Measurements from ENCODE around the gene RPL4. TPM values are rescaled to one million over a fixed set of nuclear protein-coding genes. Genes with fewer than 3 reads are reported as not detected.

RPL4 gene
- total and polyA plus RNA-seq, 2 donors from 2014 or later, result 1,774 to 2,001 TPM

DNA sequence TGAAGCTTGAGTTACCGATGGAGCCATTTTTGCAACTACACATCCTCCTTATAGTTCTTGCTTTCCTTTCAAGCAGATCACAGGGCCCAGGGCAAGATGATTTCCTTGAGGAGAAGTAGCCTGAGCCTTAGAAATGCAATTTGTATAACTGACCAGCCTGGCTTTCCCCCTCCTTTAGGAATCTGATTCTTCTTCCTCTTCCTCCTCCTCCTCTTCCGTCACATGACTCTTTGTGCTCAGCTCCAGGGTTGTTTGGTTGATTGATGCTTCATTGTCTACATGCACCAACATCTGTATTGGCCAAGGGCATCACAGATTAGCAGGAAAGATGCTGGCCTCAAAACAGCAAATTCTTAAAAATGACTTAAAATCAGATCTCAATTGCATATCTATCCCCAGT is 10.4 kb downstream of the RPL4 start:
- intact Hi-C loops (cut with DNase I), result no loop called here
- Histone ChIP-seq H3K36me3 (ENCODE audit: control insufficient read depth in 2 of 3, insufficient read depth in 3 of 3, low read length in 3 of 3) (peaks cover 12 to 36% (median 14%) of the 10 kb centered on the region in 3 donors), H3K4me1 (ENCODE audit: control insufficient read depth in 2 of 3, insufficient read depth in 2 of 3, low read depth in 1 of 3, low read length in 3 of 3) (peaks cover 0 to 14% (median 10%) of the 10 kb centered on the region in 3 donors), H3K9me3 (ENCODE audit: control insufficient read depth in 2 of 3, insufficient read depth in 1 of 3, low read length in 3 of 3) (no peaks in the 10 kb centered on the region), H3K9ac (ENCODE audit: low read length in 3 of 3) (no peak overlapping the region), H3K27ac (ENCODE audit: low read depth in 2 of 2, low read length in 2 of 2) (no peak overlapping the region), H3K4me3 (ENCODE audit: low read length in 3 of 3) (no peak overlapping the region), H3K27me3 (ENCODE audit: control insufficient read depth, insufficient read depth, low read length) (no peaks in the 10 kb centered on the region)
- no peak for DNase-seq
- TF ChIP-seq, protein P1, sequence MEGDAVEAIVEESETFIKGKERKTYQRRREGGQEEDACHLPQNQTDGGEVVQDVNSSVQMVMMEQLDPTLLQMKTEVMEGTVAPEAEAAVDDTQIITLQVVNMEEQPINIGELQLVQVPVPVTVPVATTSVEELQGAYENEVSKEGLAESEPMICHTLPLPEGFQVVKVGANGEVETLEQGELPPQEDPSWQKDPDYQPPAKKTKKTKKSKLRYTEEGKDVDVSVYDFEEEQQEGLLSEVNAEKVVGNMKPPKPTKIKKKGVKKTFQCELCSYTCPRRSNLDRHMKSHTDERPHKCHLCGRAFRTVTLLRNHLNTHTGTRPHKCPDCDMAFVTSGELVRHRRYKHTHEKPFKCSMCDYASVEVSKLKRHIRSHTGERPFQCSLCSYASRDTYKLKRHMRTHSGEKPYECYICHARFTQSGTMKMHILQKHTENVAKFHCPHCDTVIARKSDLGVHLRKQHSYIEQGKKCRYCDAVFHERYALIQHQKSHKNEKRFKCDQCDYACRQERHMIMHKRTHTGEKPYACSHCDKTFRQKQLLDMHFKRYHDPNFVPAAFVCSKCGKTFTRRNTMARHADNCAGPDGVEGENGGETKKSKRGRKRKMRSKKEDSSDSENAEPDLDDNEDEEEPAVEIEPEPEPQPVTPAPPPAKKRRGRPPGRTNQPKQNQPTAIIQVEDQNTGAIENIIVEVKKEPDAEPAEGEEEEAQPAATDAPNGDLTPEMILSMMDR (IDR thresholded peaks at IDR 0.05; ENCODE audit: borderline replicate concordance, extremely low read depth, insufficient read depth), result no peak
- FAIRE-seq, result no peak

DNA sequence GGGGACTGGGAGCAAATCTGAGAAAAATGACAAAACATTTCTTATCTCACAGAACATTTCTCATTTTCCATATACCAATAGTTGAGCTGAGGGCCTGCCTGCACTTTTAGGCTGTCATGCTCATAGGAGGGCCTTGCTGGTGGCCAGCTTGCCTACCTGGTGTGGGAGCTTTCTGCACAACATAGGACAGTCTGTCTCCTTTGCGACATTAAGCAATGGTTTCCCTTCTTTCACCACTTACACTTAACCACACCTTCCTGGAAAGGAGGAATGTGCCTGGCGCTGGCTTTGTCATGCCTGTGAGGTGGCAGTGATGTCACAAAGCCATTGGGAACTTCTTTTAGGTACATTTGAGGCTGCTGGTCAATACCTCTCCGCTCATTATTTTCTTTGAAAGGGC is 12.8 kb downstream of the RPL4 start:
- no peak for FAIRE-seq
- no peak overlapping the region for H3K9ac ChIP-seq (ENCODE audit: low read length in 3 of 3)
- peaks cover 10 to 26% (median 13%) of the 10 kb centered on the region in 3 donors for H3K36me3 ChIP-seq (ENCODE audit: control insufficient read depth in 2 of 3, insufficient read depth in 3 of 3, low read length in 3 of 3)
- H3K9me3 ChIP-seq (ENCODE audit: control insufficient read depth in 2 of 3, insufficient read depth in 1 of 3, low read length in 3 of 3), result no peaks in the 10 kb centered on the region
- TF ChIP-seq, protein P1 (IDR thresholded peaks at IDR 0.05; ENCODE audit: borderline replicate concordance, extremely low read depth, insufficient read depth), result no peak
- no peak overlapping the region for H3K27ac ChIP-seq (ENCODE audit: low read depth in 2 of 2, low read length in 2 of 2)
- H3K27me3 ChIP-seq (ENCODE audit: control insufficient read depth, insufficient read depth, low read length), result no peaks in the 10 kb centered on the region
- no peak for DNase-seq
- peaks cover 0 to 6% (median 4%) of the 10 kb centered on the region in 3 donors for H3K4me1 ChIP-seq (ENCODE audit: control insufficient read depth in 2 of 3, insufficient read depth in 2 of 3, low read depth in 1 of 3, low read length in 3 of 3)
- H3K4me3 ChIP-seq (ENCODE audit: low read length in 3 of 3), result no peak overlapping the region
- intact Hi-C loops (cut with DNase I), result no loop called here

DNA sequence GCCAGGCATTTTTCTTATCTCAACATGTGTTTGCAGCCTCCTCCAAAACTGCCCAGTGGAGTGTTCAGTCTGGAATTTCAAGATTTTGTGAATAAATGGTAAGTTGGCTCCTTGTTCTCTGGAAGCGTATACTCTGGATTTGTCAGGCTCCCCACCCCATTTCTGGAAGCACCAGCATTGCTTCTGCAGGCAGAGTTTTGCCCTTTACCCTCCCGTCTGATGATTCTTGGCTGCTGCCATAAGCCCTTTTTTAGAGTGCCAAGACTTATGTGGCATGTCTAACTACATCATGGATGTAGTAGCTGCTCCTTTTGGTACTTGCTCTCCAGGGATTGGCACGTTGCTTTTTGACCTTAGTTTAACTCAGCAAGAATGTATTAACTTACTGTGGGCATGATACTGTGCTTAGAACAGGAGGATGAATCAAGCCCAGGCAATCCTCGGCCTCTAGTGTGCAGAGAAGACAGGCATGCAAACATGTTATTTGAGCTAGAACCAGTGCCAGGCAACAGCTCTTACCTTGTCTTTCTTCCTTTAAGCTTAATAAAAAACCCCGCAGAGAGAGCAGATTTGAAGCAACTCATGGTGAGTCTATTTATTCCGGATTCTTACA is 15.4 kb downstream of the RPL4 start:
- TF ChIP-seq, protein P1 (IDR thresholded peaks at IDR 0.05; ENCODE audit: borderline replicate concordance, extremely low read depth, insufficient read depth), result no peak
- peaks cover 0 to 4% (median 4%) of the 10 kb centered on the region in 3 donors for H3K4me1 ChIP-seq (ENCODE audit: control insufficient read depth in 2 of 3, insufficient read depth in 2 of 3, low read depth in 1 of 3, low read length in 3 of 3)
- FAIRE-seq (no peak), DNase-seq (no peak)
- no peaks in the 10 kb centered on the region for H3K9me3 ChIP-seq (ENCODE audit: control insufficient read depth in 2 of 3, insufficient read depth in 1 of 3, low read length in 3 of 3)
- H3K9ac ChIP-seq (ENCODE audit: low read length in 3 of 3), result no peak overlapping the region
- H3K36me3 ChIP-seq (ENCODE audit: control insufficient read depth in 2 of 3, insufficient read depth in 3 of 3, low read length in 3 of 3), result peaks cover 10 to 19% (median 15%) of the 10 kb centered on the region in 3 donors
- H3K27ac ChIP-seq (ENCODE audit: low read depth in 2 of 2, low read length in 2 of 2), result no peak overlapping the region
- intact Hi-C loops (cut with DNase I), result no loop called here
- H3K27me3 ChIP-seq (ENCODE audit: control insufficient read depth, insufficient read depth, low read length), result no peaks in the 10 kb centered on the region
- no peak overlapping the region for H3K4me3 ChIP-seq (ENCODE audit: low read length in 3 of 3)

All from kidney (tissue), 14 donors.